Endothelial cell of umbilical vein (primary cell): ENCODE data around the gene EHD3. TPM values are rescaled to one million over a fixed set of nuclear protein-coding genes. Genes with fewer than 3 reads are reported as not detected.

Source experiments
- BruUV-seq: library from RNA; stranded (reverse); fragments of 400-500 nt; replicated peaks from 2 replicates; lab custom pipeline; 2021; lab: Mats Ljungman, UMichigan
- CTCF ChIA-PET: fragments of 300-600, 350-600 bp; sonication (Branson Sonifier 250); formaldehyde crosslinking; loops from one replicate; lab custom pipeline; 2021; ENCODE audit warnings: antibody characterized with exemption, inconsistent platforms; lab: Charles Lee
- POLR2A ChIA-PET: fragments of 300-600, 350-600 bp; sonication (Branson Sonifier 250); formaldehyde crosslinking; loops from one replicate; lab custom pipeline; 2021; ENCODE audit warnings: antibody characterized with exemption, inconsistent platforms; lab: Charles Lee
- DNase-seq: peaks from one replicate; pipeline ENCODE4 v3.0.0-alpha.2; 2011; ENCODE audit warnings: low read depth, low spot score
- FAIRE-seq: peaks from 2 replicates; lab custom pipeline; 2011; peaks lifted over from hg19 to GRCh38; lab: Jason Lieb, UNC
- H2AFZ ChIP-seq: 2 replicates; pipeline ENCODE4 v1.6.0; 2012; ENCODE audit warnings: low read depth, low read length, control low read depth, inconsistent platforms
- H3K27ac ChIP-seq: 2 replicates; pipeline ENCODE4 v1.5.1; 2011; ENCODE audit warnings: low read depth, mild to moderate bottlenecking, control low read depth, low read length, moderate library complexity; ENCODE audit not compliant: insufficient read depth
- H3K27me3 ChIP-seq, 2 experiments: 2 replicates each; pipeline versions ENCODE4 v1.6.0 to v1.6.1; 2011; ENCODE audit warnings: low read length in 2 of 2, mixed read lengths in 1 of 2; ENCODE audit not compliant: control insufficient read depth in 2 of 2, insufficient read depth in 2 of 2
- H3K36me3 ChIP-seq, 2 experiments: 2 replicates in 1 of 2; 3 replicates in 1 of 2; pipeline ENCODE4 v1.5.1; 2011; ENCODE audit warnings: low read length in 2 of 2, mild to moderate bottlenecking in 1 of 2, moderate library complexity in 1 of 2; ENCODE audit not compliant: control insufficient read depth in 2 of 2, insufficient read depth in 2 of 2; ENCODE audit errors: extremely low read depth in 1 of 2
- H3K4me1 ChIP-seq: 3 replicates; pipeline ENCODE4 v1.5.1; 2011; ENCODE audit warnings: mild to moderate bottlenecking, low read length; ENCODE audit not compliant: control insufficient read depth, insufficient read depth; ENCODE audit errors: extremely low read depth
- H3K4me2 ChIP-seq: 2 replicates; pipeline ENCODE4 v1.6.1; 2011; ENCODE audit warnings: low read length, control low read depth, mixed read lengths; ENCODE audit not compliant: insufficient read depth
- H3K4me3 ChIP-seq, 3 experiments: fragments of 200-600 bp in 1 of 3; sonication (generic), shearing (Covaris generic) in 1 of 3; replicated peaks in 1 of 3; 2 replicates each; pipeline ENCODE4 v1.5.1; 2011 to 2016; ENCODE audit warnings: control low read depth in 3 of 3, low read length in 3 of 3, mild to moderate bottlenecking in 2 of 3, inconsistent platforms in 1 of 3, low read depth in 1 of 3, moderate library complexity in 1 of 3; ENCODE audit not compliant: insufficient read depth in 1 of 3
- H3K79me2 ChIP-seq: 2 replicates; pipeline ENCODE4 v1.6.0; 2012; ENCODE audit warnings: low read length, inconsistent platforms; ENCODE audit not compliant: control insufficient read depth, insufficient read depth
- H3K9ac ChIP-seq: replicated peaks from 2 replicates; pipeline ENCODE3; 2011; ENCODE audit warnings: low read length, control low read depth; ENCODE audit not compliant: insufficient read depth; ENCODE audit errors: extremely low read depth
- H3K9me1 ChIP-seq: replicated peaks from 3 replicates; pipeline ENCODE4 v1.6.0; 2011; ENCODE audit warnings: mild to moderate bottlenecking, low read length; ENCODE audit not compliant: control insufficient read depth, insufficient read depth; ENCODE audit errors: extremely low read depth
- H3K9me3 ChIP-seq: replicated peaks from 2 replicates; pipeline ENCODE4 v1.5.1; 2012; ENCODE audit warnings: low read length, inconsistent platforms; ENCODE audit not compliant: control insufficient read depth, insufficient read depth
- H4K20me1 ChIP-seq: replicated peaks from 2 replicates; pipeline ENCODE3; 2011; ENCODE audit warnings: mild to moderate bottlenecking, low read length; ENCODE audit not compliant: control insufficient read depth, insufficient read depth; ENCODE audit errors: extremely low read depth
- CTCF ChIP-seq, 2 donors: IDR thresholded peaks; 1 replicate in 1 of 2; 2 replicates in 1 of 2; pipeline ENCODE4 v1.5.1; 2011; ENCODE audit warnings: low read length in 2 of 2, mild to moderate bottlenecking in 2 of 2, moderate library complexity in 2 of 2, control low read depth in 1 of 2, inconsistent platforms in 1 of 2, low read depth in 1 of 2; ENCODE audit not compliant: insufficient read depth in 1 of 2; ENCODE audit errors: extremely low read depth in 1 of 2
- EZH2 ChIP-seq: IDR thresholded peaks from 2 replicates; pipeline ENCODE4 v1.6.1; 2012; ENCODE audit warnings: borderline replicate concordance, low read depth, mild to moderate bottlenecking, moderate library complexity, low read length, inconsistent platforms; ENCODE audit not compliant: severe bottlenecking
- FOS ChIP-seq: IDR thresholded peaks from 2 replicates; pipeline ENCODE4 v1.6.1; 2011; ENCODE audit warnings: mild to moderate bottlenecking, low read length, moderate library complexity, borderline replicate concordance; ENCODE audit not compliant: insufficient read depth
- GATA2 ChIP-seq: IDR thresholded peaks from 2 replicates; pipeline ENCODE4 v1.7.0; 2011; ENCODE audit warnings: low read depth, mild to moderate bottlenecking, moderate library complexity, mixed read lengths, low read length; ENCODE audit not compliant: insufficient read length, insufficient read depth
- JUN ChIP-seq: IDR thresholded peaks from 2 replicates; pipeline ENCODE4 v1.6.1; 2011; ENCODE audit warnings: borderline replicate concordance, low read depth; ENCODE audit not compliant: insufficient read length, insufficient read depth
- MAX ChIP-seq: IDR thresholded peaks from 2 replicates; pipeline ENCODE4 v1.6.1; 2011; ENCODE audit not compliant: insufficient read depth, insufficient read length
- MYC ChIP-seq: IDR thresholded peaks from one replicate; pipeline ENCODE4 v1.6.1; 2011; ENCODE audit warnings: mild to moderate bottlenecking, low read depth, low read length
- POLR2A ChIP-seq: IDR thresholded peaks from 2 replicates; pipeline ENCODE4 v1.6.1; 2012; ENCODE audit warnings: low read depth, mild to moderate bottlenecking, control low read depth, low read length
- POLR2AphosphoS5 ChIP-seq: IDR thresholded peaks from 2 replicates; pipeline ENCODE4 v1.6.1; 2012; ENCODE audit warnings: low read depth, mild to moderate bottlenecking, control low read depth, low read length, moderate library complexity; ENCODE audit not compliant: insufficient read depth
- dilution Hi-C: fragments of 300-500 bp; cut with MboI; formaldehyde crosslinking; loops from one replicate; pipeline ENCODE4 v1.15.0; 2019; ENCODE audit warnings: low sequenced_read_pairs; ENCODE audit not compliant: extremely low pct_ligation_motif_present
- intact Hi-C: fragments of 100-400 bp; cut with micrococcal nuclease; formaldehyde crosslinking; loops from one replicate; pipeline ENCODE4 v1.10.0; 2022
- polyA plus RNA-seq, 4 experiments: library from polyadenylated mRNA; depleted of rRNA in 3 of 4; stranded (reverse) in 3 of 4; unstranded in 1 of 4; fragments of >200 nt; gene quantifications; 2 replicates each; pipeline versions ENCODE4 v1.2.1 to v1.2.3, GENCODE V29; 2011 to 2012; ENCODE audit warnings: missing spikeins in 1 of 4
- total RNA-seq: library from RNA; stranded (reverse); gene quantifications from 2 replicates; pipeline ENCODE4 v1.2.3, GENCODE V29; 2021

EHD3 gene
- total and polyA plus RNA-seq, 2 donors (not counting 3 experiments of a cell fraction or from before 2014, with no cell fraction given): 6.5 to 12.1 TPM

- H2AFZ ChIP-seq: no peak overlapping the region
- DNase-seq (no peak), FAIRE-seq (no peak)
- H3K79me2 ChIP-seq: no peaks in the 10 kb centered on the region
- no TSS peak for BruUV-seq
- no peaks in the 10 kb centered on the region for H4K20me1 ChIP-seq
- no peaks in the 10 kb centered on the region for H3K36me3 ChIP-seq
- H3K9me3 ChIP-seq: no peaks in the 10 kb centered on the region
- H3K4me3 ChIP-seq: no peak overlapping the region
- intact Hi-C loops: no loop called here
- no peak overlapping the region for H3K9ac ChIP-seq
- dilution Hi-C loops: no loop called here
- H3K27me3 ChIP-seq: no peaks in the 10 kb centered on the region
- ChIA-PET CTCF (no interaction called here), POLR2A (no interaction called here)
- H3K27ac ChIP-seq: no peak overlapping the region
- H3K4me2 ChIP-seq: no peak overlapping the region
- no peaks in the 10 kb centered on the region for H3K9me1 ChIP-seq
- H3K4me1 ChIP-seq: no peaks in the 10 kb centered on the region
- no peak for TF ChIP-seq JUN
- no peak for TF ChIP-seq POLR2AphosphoS5
- no peak for TF ChIP-seq MYC
- TF ChIP-seq CTCF (IDR thresholded peaks at IDR 0.05; ENCODE audit: extremely low read depth in 1 of 2, insufficient read depth in 1 of 2, low read depth in 1 of 2, low read length in 2 of 2): no peak
- no peak for TF ChIP-seq GATA2
Observed at GRCh38 chr2:31202041-31202440, 31.9 kb upstream of the EHD3 start.

GRCh38 chr2:31202833-31203232 is 31.1 kb upstream of the EHD3 start:
- no peak for FAIRE-seq

More at GRCh38 chr2:31202833-31203232, 31.1 kb upstream of the EHD3 start:
- no peaks in the 10 kb centered on the region for H3K79me2 ChIP-seq
- no peaks in the 10 kb centered on the region for H3K27me3 ChIP-seq
- no peak overlapping the region for H2AFZ ChIP-seq
- CTCF ChIA-PET: no interaction called here
- H3K9me3 ChIP-seq: no peaks in the 10 kb centered on the region
- intact Hi-C loops: no loop called here
- H3K9me1 ChIP-seq: no peaks in the 10 kb centered on the region
- dilution Hi-C loops: no loop called here
- H3K4me2 ChIP-seq: no peak overlapping the region
- no TSS peak for BruUV-seq
- no peak for DNase-seq
- H3K4me3 ChIP-seq: no peak overlapping the region
- no peaks in the 10 kb centered on the region for H4K20me1 ChIP-seq
- H3K27ac ChIP-seq: no peak overlapping the region
- POLR2A ChIA-PET: no interaction called here
- TF ChIP-seq GATA2 (no peak), EZH2 (no peak), MYC (no peak), MAX (no peak), FOS (no peak), CTCF (IDR thresholded peaks at IDR 0.05; ENCODE audit: extremely low read depth in 1 of 2, insufficient read depth in 1 of 2, low read depth in 1 of 2, low read length in 2 of 2) (no peak), POLR2AphosphoS5 (no peak), POLR2A (no peak), JUN (no peak)
- H3K4me1 ChIP-seq: no peaks in the 10 kb centered on the region
- no peaks in the 10 kb centered on the region for H3K36me3 ChIP-seq
- H3K9ac ChIP-seq: no peak overlapping the region
